ENCODE measurements around the gene SNX15.
A peak's percentile ranks its signal among the peaks of the same experiment; 100 is the strongest.

The SNX15 gene

DNA sequence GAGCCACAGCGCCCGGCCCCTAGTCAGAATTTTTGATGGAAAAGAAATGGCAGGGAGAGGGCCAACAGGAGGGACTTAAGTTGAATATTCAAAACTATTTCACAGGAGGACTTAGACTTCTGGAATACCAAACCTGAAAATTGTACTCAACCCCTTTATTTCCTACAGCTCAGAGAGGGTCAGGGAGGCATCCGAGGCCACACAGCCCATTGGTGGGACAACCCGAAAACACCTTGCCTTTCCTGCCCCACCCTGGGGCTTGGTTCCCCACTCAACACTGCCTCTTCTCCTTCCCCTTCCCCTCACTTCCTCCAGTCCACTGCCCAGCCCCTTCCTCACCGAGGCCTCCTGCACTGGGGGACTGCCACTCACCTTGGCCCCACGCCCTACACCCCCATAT, 29.8 kb downstream of the SNX15 start:
- no peak for DNase-seq (ENCODE audit: low read depth in 2 of 2)

GRCh38 chr11:65057526-65057925, 30.3 kb downstream of the SNX15 start:
- no peak for DNase-seq (ENCODE audit: low read depth in 2 of 2)

DNA sequence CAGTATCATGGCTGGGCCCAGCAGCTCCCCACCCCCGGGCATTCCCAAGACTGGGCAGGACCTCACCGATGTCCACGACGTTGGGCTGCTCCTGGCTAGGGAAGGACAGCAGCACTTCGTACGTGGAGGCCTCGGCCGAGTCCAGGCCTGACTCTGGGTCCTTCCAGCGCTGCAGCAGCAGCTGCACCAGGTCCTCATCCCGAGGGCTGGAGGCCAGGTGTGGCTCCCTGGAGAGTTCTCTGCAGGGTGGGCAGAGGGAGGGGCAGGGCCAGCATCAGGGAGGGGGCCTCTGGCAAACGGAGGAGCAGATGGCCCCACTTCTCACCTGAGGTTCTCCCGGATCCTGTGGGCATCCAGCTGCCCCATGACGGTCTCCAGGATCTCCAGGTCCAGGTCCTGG, 30.8 kb downstream of the SNX15 start:
- no peak for DNase-seq (ENCODE audit: low read depth in 2 of 2)

- DNase-seq (ENCODE audit: low read depth in 2 of 2) = no peak
Observed at GRCh38 chr11:65058419-65059054, 31.3 kb downstream of the SNX15 start, which contains the start of gene NAALADL1. Gene NAALADL1, minus strand, starts transcription at chr11:65058553. Its CDS starts 32 bp downstream, at chr11:65058521.

- DNase-seq (ENCODE audit: low read depth in 2 of 2) = no peak
Observed at GRCh38 chr11:65059523-65059922, 32.3 kb downstream of the SNX15 start.

GRCh38 chr11:65059959-65060824, 33.0 kb downstream of the SNX15 start:
- DNase-seq (ENCODE audit: low read depth in 2 of 2) = no peak

GRCh38 chr11:65060913-65061408, 33.7 kb downstream of the SNX15 start:
- DNase-seq (ENCODE audit: low read depth in 2 of 2) = no peak

- no peak for DNase-seq (ENCODE audit: low read depth in 2 of 2)
Observed at GRCh38 chr11:65063532-65063931, 36.3 kb downstream of the SNX15 start.

- no peak for DNase-seq (ENCODE audit: low read depth in 2 of 2)
Observed at GRCh38 chr11:65064847-65065240, 37.6 kb downstream of the SNX15 start.

DNA sequence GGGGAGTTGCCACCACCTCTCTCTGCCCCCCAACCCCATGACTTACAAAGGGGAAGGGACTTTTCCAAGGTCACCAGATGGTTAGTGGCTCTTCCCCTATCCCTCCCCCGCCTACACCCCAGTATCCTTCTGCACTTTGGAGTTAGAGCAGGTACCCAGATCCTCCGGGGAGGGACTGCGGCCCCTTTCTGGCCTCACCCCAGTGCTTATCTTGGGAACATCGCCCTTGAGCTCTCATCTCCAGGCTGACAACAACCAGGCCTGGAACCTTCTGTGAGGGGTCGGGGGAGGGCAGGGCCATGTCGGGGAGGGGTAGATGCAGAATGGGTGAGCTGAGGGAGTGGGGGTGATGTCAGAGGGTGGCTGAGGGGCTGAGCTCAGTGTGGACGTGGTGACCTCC, 38.6 kb downstream of the SNX15 start:
- DNase-seq (ENCODE audit: low read depth in 2 of 2) = no peak

DNA sequence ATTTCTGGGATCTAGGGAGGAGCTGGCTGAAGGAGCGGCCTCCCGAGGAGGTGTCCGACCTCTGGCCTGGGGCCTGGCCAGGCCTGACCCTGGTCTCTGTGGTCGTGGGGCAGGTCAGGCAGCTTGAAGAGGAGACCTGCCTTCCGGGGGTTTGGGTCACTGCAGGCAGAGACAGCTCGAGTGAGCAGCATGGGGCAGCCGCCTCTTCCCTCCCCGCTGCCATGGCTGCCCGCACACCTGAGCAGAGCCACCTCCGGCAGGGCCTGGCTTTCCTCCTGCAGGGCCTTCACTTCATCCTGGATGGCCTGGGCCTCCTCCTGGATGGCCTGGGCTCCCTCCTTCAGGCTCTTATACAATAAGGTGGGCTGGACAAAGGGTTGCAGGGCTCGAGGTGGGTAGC, 39.1 kb downstream of the SNX15 start:
- DNase-seq (ENCODE audit: low read depth in 2 of 2) = no peak

DNA sequence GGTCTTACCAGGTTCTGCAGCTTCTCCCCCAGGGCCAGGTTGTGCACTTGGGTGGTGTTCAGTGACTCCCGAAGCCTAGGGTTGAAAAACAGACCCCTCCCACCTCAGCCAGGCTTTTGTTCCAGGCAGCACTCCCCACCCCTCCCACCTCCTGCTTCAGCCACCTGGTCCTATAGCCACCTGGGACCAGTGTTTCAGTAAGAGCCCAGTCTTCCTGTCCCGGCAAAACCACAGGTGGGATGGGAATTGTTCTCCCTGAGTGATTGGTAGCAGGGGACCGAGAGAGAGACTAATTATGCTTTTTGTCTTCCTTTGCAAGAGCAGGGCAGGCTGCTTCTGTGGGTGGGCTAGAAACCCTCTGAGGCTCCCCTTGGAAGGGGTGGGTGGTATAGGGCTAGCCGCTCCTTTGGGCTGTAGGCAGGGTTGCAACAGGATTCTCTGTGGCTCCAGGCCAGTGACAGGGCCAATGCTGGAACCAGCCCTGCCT, 39.6 kb downstream of the SNX15 start:
- no peak for DNase-seq (ENCODE audit: low read depth in 2 of 2)

- DNase-seq (ENCODE audit: low read depth in 2 of 2) = no peak
Observed at GRCh38 chr11:65067446-65067845, 40.2 kb downstream of the SNX15 start.

DNA sequence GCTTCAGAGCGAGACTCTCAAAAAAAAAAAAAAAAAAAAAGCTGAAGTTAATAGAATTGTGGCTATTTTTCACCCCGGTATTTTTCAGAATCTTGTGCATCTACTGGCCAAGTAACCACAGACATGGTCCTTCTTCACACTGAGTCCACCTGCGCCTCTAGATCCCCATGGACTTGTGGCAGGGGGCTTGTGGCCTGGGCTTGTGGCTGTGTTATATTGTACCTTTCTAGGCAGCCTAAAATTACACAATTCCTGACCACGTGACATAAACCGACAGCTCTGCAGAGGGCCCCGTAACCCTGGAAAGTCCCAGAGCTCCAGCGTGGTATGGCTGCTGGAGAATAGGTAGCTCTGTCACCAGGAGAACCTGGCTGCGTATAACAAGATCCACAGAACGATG, 42.0 kb downstream of the SNX15 start:
- no peak for DNase-seq (ENCODE audit: low read depth in 2 of 2)

GRCh38 chr11:65071907-65072630, 44.8 kb downstream of the SNX15 start:
- no peak for DNase-seq (ENCODE audit: low read depth in 2 of 2)

- no peak for DNase-seq (ENCODE audit: low read depth in 2 of 2)
Observed at GRCh38 chr11:65072631-65072966, 45.4 kb downstream of the SNX15 start.

- no peak for DNase-seq (ENCODE audit: low read depth in 2 of 2)
Observed at GRCh38 chr11:65077451-65077850, 50.2 kb downstream of the SNX15 start.

GRCh38 chr11:65078151-65078550, 50.9 kb downstream of the SNX15 start:
- peak; percentile 32 to 57 for DNase-seq (ENCODE audit: low read depth in 2 of 2)

DNA sequence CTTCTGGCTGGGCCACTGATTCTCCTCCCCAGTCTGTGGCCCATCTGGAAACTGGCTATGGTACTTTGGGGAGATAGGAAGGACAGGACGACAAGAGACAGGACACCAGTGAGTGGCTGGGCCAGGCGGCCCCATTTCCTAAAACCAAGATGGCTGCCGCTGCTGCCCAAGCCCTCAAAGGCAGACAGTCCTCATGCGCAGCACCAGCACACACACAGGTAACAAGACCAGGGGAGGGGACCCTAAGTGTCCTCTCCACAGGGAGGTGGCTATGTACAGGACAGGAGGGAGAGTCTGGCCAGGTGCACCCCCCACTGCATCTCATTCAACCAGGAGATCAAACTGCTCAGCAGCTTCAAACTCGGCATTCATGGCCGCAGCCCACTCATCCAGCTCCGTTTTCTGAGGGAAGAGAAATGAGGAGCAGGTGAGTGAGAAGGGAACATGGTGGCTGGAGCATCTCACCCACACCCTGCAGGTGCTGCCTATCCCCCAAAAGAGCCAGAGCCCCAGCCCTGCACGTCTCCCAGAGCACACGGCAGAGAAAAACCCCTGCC, 51.6 kb downstream of the SNX15 start:
- DNase-seq (ENCODE audit: low read depth in 2 of 2) = no peak

DNA sequence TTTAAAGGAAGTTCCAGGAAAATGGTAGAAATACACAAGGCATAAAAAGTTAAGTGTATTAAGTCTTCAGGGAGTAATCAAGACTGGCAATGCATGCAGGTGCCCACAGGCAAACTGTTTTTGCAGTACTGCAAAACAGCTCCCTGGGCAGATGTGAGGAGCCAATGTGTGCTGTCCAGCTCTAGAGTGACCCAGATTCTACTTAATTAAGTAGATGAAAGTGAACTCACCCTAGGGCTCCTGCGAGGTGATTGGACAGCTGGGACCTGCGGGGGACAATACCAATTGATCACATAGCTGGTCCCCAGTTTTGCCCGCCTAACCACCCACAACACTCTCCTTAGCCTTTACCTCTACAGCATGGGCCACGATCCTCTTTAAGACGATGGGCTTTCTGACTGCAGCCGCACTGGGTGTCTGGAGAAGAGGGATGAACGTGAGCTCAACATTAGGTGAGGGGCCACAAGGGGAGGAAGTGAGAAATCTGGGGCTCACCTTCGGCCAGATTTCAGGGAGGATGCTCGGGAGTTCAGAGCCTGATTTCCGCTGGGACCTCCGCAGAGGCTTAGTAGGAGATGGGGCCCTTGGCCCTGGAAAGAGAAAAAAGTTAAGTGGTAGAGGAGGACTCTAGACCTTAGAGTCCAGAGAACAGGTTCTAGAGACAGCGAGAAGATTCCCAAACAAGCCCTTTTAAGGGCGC, 56.0 kb downstream of the SNX15 start:
- DNase-seq (ENCODE audit: low read depth in 2 of 2) = no peak

DNA sequence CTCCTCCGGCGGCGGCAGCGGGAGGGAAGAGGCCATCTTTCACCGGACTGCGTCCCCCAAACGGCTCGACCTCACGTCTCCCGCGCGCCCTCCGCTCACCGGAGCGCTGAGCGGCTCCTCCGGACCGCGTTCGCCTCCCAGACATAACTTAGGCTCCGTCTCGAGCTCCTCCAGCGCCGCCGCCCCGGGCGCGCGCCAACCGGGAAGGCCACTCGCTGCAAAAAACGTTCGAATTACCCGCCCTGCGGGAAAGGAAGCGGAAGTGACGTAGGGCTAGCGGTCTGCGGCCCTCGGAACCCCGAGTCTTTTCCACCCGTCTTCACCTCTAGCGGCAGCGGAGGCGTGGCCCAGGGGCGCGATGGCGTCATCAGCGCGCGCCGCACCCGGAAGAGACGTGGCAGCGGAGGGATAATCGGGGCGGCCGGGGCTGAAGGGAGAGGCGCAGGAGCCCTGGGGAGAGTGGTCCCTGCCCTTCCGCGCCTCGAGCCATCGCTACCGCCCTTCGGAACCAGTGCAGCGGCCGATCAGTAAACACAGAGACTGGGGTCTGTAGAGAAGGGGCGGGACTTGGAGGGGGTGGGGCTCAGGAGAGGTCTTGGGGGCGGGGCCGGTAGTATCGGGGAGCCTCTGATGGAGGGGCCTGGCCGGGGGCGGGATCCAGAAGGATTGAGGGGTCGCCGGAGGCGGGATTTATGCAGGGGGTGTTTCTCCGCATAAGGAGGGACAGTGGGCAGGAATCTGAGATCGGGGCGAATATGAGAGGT, 56.8 kb downstream of the SNX15 start, which contains the start of the genes CDCA5 and ZFPL1:
CDCA5 (minus strand) TSS at position 207 of the 764 bp plus-strand sequence; CDS start at position 145, 62 bp downstream.
ZFPL1 (plus strand) TSS at position 389 of the 764 bp plus-strand sequence. CDS start 477 bp downstream, outside the sequence.
- DNase-seq (ENCODE audit: low read depth in 2 of 2) = peak; percentile 91
